Mesendoderm (in vitro differentiated cells): ENCODE measurements around the gene TBX2.
"Not testable (repeated sequence)": the region's sequence is repeated elsewhere in the genome, so short reads cannot be mapped to it uniquely, and the experiment has no call there.

ENCODE experiments used
- DNase-seq: peaks from one replicate; pipeline ENCODE4 v3.0.0; 2013
- H2AK5ac ChIP-seq: 2 replicates; pipeline ENCODE4 v1.6.1; 2013; ENCODE audit warnings: low read length, inconsistent platforms
- H2BK120ac ChIP-seq: 2 replicates; pipeline ENCODE4 v1.6.1; 2013; ENCODE audit warnings: low read depth, mild to moderate bottlenecking, low read length, moderate library complexity, mixed read lengths
- H2BK15ac ChIP-seq: replicated peaks from 2 replicates; pipeline ENCODE4 v1.6.1; 2013; ENCODE audit warnings: low read depth, mild to moderate bottlenecking, moderate library complexity
- H2BK5ac ChIP-seq: 2 replicates; pipeline ENCODE4 v1.6.1; 2013; ENCODE audit warnings: low read length, inconsistent platforms
- H3K18ac ChIP-seq: 2 replicates; pipeline ENCODE4 v1.6.1; 2013; ENCODE audit warnings: mild to moderate bottlenecking, low read length, mixed read lengths
- H3K23ac ChIP-seq: one replicate; pipeline ENCODE4 v1.6.1; 2013; ENCODE audit warnings: low read length
- H3K27ac ChIP-seq: 2 replicates; pipeline ENCODE4 v1.5.1; 2013; ENCODE audit warnings: low read depth, mild to moderate bottlenecking, inconsistent platforms, low read length, moderate library complexity
- H3K27me3 ChIP-seq: 2 replicates; pipeline ENCODE4 v1.6.1; 2013; ENCODE audit warnings: low read length, control low read depth, mild to moderate bottlenecking, inconsistent platforms; ENCODE audit not compliant: insufficient read depth, poor library complexity
- H3K36me3 ChIP-seq: 2 replicates; pipeline ENCODE4 v1.6.1; 2013; ENCODE audit warnings: low read length, inconsistent platforms; ENCODE audit not compliant: control insufficient read depth, insufficient read depth
- H3K4ac ChIP-seq: one replicate; pipeline ENCODE4 v1.6.1; 2013; ENCODE audit warnings: low read depth, mild to moderate bottlenecking, low read length, moderate library complexity
- H3K4me1 ChIP-seq: 2 replicates; pipeline ENCODE4 v1.6.1; 2013; ENCODE audit warnings: low read depth, low read length, inconsistent platforms; ENCODE audit not compliant: control insufficient read depth
- H3K4me2 ChIP-seq: 2 replicates; pipeline ENCODE4 v1.6.1; 2013; ENCODE audit warnings: low read length
- H3K4me3 ChIP-seq: 2 replicates; pipeline ENCODE4 v1.5.1; 2013; ENCODE audit warnings: mild to moderate bottlenecking, low read length
- H3K56ac ChIP-seq: one replicate; pipeline ENCODE4 v1.6.1; 2013; ENCODE audit warnings: low read length
- H3K79me1 ChIP-seq: 2 replicates; pipeline ENCODE4 v1.6.1; 2013; ENCODE audit warnings: low read length, inconsistent platforms
- H3K79me2 ChIP-seq: 2 replicates; pipeline ENCODE4 v1.6.1; 2013; ENCODE audit warnings: mild to moderate bottlenecking, low read length; ENCODE audit not compliant: control insufficient read depth, insufficient read depth
- H3K9ac ChIP-seq: 2 replicates; pipeline ENCODE4 v1.6.1; 2013; ENCODE audit warnings: low read length, inconsistent platforms
- H4K5ac ChIP-seq: one replicate; pipeline ENCODE4 v1.6.1; 2013; ENCODE audit warnings: low read length
- H4K8ac ChIP-seq: one replicate; pipeline ENCODE4 v1.6.1; 2013; ENCODE audit warnings: low read depth, mild to moderate bottlenecking, control low read depth, low read length, moderate library complexity
- WGBS: extraction: QIAGEN DNeasy Blood & Tissue Kit; methylation state at CpG from one replicate; pipeline ENCODE4 v1.1.7; 2013; ENCODE audit warnings: low lambda C conversion rate, missing lambda C conversion rate; ENCODE audit not compliant: insufficient coverage; ENCODE audit errors: extremely low coverage; 5-methylcytosine and 5-hydroxymethylcytosine counted together

Gene TBX2

DNA sequence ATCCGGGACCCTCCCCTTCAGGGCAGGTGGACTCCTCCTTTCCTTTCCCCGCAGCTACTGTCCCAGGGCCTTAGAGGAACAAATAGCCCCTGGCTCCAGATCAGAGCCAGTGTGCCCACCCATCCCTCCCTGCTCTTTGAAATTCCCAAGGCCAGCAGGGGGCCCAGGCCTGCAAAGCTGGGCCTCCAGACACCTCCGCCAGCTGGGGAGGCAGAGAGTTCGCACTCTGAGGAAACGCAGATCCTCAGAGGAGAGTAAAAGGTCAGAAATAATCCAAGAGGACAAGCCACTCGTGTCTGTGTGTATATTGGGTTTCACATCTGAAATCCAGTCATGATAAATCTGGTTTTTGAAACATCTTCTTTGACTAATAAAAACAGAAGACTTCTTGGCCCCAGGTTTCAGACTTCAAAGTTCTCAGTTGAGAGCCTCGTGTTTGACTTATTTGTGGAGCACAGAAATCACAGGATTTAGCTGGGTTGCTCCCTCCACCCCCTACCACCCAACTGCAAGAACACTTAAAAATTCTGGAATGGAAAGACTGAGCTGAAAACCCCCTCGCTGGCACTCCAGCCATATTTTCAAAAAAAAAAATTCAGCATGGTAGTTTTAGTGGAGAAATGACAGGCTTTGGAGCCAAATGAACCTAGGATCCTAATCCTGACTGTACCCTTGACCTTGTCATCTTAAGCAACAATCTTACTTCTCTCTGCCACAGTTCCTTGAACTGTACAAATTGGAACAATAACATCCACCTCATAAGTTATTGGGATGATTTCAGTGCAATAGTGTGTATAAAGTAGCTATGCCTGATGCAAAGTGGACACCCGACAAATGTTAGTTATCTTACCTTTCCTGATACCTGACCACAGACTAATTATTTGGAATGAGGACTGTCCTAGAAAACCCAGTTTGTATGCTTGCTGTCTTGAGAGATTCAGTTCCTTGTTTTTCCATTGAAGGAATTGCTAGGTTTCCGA, 44.5 kb upstream of the TBX2 start:
- no peak overlapping the region for H3K18ac ChIP-seq
- no peak overlapping the region for H2BK120ac ChIP-seq
- H3K36me3 ChIP-seq = no peaks in the 10 kb centered on the region
- H3K79me1 ChIP-seq = no peaks in the 10 kb centered on the region
- H3K79me2 ChIP-seq = no peaks in the 10 kb centered on the region
- DNase-seq = peak; percentile 54
- no peak overlapping the region for H4K8ac ChIP-seq
- WGBS = no CpG with 5 or more reads among the region's 10 CpGs
- no peak overlapping the region for H2BK5ac ChIP-seq
- H3K4me1 ChIP-seq = peaks cover 5% of the 10 kb centered on the region
- no peak overlapping the region for H3K23ac ChIP-seq
- no peak overlapping the region for H3K27ac ChIP-seq
- H2AK5ac ChIP-seq = no peak overlapping the region
- no peak overlapping the region for H3K4me2 ChIP-seq
- H4K5ac ChIP-seq = no peak overlapping the region
- no peak overlapping the region for H2BK15ac ChIP-seq
- no peaks in the 10 kb centered on the region for H3K27me3 ChIP-seq
- no peak overlapping the region for H3K4me3 ChIP-seq
- no peak overlapping the region for H3K4ac ChIP-seq
- no peak overlapping the region for H3K56ac ChIP-seq
- H3K9ac ChIP-seq = no peak overlapping the region

- H3K4me2 ChIP-seq = not testable (repeated sequence)
Measured at GRCh38 chr17:61357061-61357460, 42.6 kb upstream of the TBX2 start.

DNA sequence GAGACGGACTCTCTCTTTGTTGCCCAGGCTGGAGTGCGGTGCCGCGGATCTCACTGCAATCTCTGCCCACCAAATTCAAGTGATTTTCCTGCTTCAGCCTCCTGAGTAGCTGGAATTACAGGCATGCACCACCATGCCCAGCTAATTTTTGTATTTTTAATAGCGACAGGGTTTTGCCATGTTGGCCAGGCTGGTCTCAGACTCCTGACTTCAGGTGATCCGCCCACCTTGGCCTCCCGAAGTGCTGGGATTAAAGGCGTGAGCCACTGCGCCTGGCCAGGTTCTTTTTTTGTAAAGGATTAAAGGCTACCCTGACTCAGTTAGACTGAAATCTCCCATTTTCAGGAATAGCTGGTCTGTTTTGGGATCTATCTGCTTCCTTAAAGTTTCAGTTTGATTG, 40.1 kb upstream of the TBX2 start:
- not testable (repeated sequence) for H3K56ac ChIP-seq, H3K4ac ChIP-seq, H3K18ac ChIP-seq, H3K4me2 ChIP-seq, H4K8ac ChIP-seq, H2BK120ac ChIP-seq, H3K79me1 ChIP-seq, H3K9ac ChIP-seq, H2AK5ac ChIP-seq, H2BK5ac ChIP-seq, H2BK15ac ChIP-seq, H3K23ac ChIP-seq, H3K27me3 ChIP-seq, H3K4me1 ChIP-seq, H4K5ac ChIP-seq, DNase-seq, H3K4me3 ChIP-seq, H3K36me3 ChIP-seq, H3K79me2 ChIP-seq, H3K27ac ChIP-seq
- WGBS = no CpG with 5 or more reads among the region's 9 CpGs

More at GRCh38 chr17:61357061-61357460, 42.6 kb upstream of the TBX2 start:
- not testable (repeated sequence) for H4K5ac ChIP-seq, H3K23ac ChIP-seq, H3K79me2 ChIP-seq, H3K9ac ChIP-seq, H3K4ac ChIP-seq, H3K27me3 ChIP-seq, H3K56ac ChIP-seq, H2BK5ac ChIP-seq, H3K4me1 ChIP-seq, H3K18ac ChIP-seq, DNase-seq, H3K79me1 ChIP-seq, H3K36me3 ChIP-seq, H4K8ac ChIP-seq, H2AK5ac ChIP-seq, H3K4me3 ChIP-seq, H3K27ac ChIP-seq, H2BK15ac ChIP-seq, H2BK120ac ChIP-seq
- no CpG with 5 or more reads among the region's 3 CpGs for WGBS

GRCh38 chr17:61360318-61360943, 39.2 kb upstream of the TBX2 start:
- H4K8ac ChIP-seq = no peak overlapping the region
- no peaks in the 10 kb centered on the region for H3K4me1 ChIP-seq
- no peak overlapping the region for H3K4me2 ChIP-seq
- H3K18ac ChIP-seq = no peak overlapping the region
- H2BK120ac ChIP-seq = no peak overlapping the region
- H2AK5ac ChIP-seq = no peak overlapping the region
- H2BK15ac ChIP-seq = no peak overlapping the region
- H3K79me2 ChIP-seq = no peaks in the 10 kb centered on the region
- H2BK5ac ChIP-seq = no peak overlapping the region
- no peak overlapping the region for H3K4me3 ChIP-seq
- H3K36me3 ChIP-seq = no peaks in the 10 kb centered on the region
- no peaks in the 10 kb centered on the region for H3K79me1 ChIP-seq
- no peak overlapping the region for H3K9ac ChIP-seq
- H3K27ac ChIP-seq = no peak overlapping the region
- no peak for DNase-seq
- H3K4ac ChIP-seq = no peak overlapping the region
- WGBS = no CpG with 5 or more reads among the region's 3 CpGs
- no peak overlapping the region for H3K23ac ChIP-seq
- no peak overlapping the region for H4K5ac ChIP-seq
- no peak overlapping the region for H3K56ac ChIP-seq
- no peaks in the 10 kb centered on the region for H3K27me3 ChIP-seq

GRCh38 chr17:61361084-61361483, 38.6 kb upstream of the TBX2 start:
- Histone ChIP-seq H3K4me3 (no peak overlapping the region), H2BK15ac (no peak overlapping the region), H2AK5ac (no peak overlapping the region), H3K4ac (no peak overlapping the region), H2BK5ac (no peak overlapping the region), H3K9ac (no peak overlapping the region), H3K23ac (no peak overlapping the region), H3K79me2 (no peaks in the 10 kb centered on the region), H3K36me3 (no peaks in the 10 kb centered on the region), H3K18ac (no peak overlapping the region), H3K56ac (no peak overlapping the region), H3K4me2 (no peak overlapping the region), H3K4me1 (no peaks in the 10 kb centered on the region), H3K27ac (no peak overlapping the region), H2BK120ac (no peak overlapping the region), H4K8ac (no peak overlapping the region), H4K5ac (no peak overlapping the region), H3K27me3 (no peaks in the 10 kb centered on the region), H3K79me1 (no peaks in the 10 kb centered on the region)
- no peak for DNase-seq
- no CpG with 5 or more reads among the region's 2 CpGs for WGBS
